WTC11 (cell line): ENCODE results near the gene TBC1D22A. TPM values are rescaled to one million over a fixed set of nuclear protein-coding genes. Genes with fewer than 3 reads are reported as not detected.

ENCODE experiments used
- ATAC-seq: fragments of 200-7000 bp; cut with Tn5 transposase; 2 replicates; pipeline ENCODE4 v1.10.0; 2021; ENCODE audit warnings: mild to moderate bottlenecking, moderate library complexity
- CTCF ChIA-PET: fragments of 300-600 bp; sonication (Branson Sonifier 250); formaldehyde crosslinking; loops from one replicate; lab custom pipeline; 2021; ENCODE audit warnings: antibody characterized with exemption; lab: Charles Lee
- POLR2A ChIA-PET: fragments of 350-600 bp; sonication (Branson Sonifier 250); formaldehyde crosslinking; loops from one replicate; lab custom pipeline; 2021; ENCODE audit warnings: antibody characterized with exemption; lab: Charles Lee
- DNase-seq: peaks from one replicate; pipeline ENCODE4 v3.0.0; 2021; ENCODE audit warnings: low spot score
- H3K27ac Mint-ChIP-seq: 2 replicates; pipeline ENCODE4 v1.8.0; 2021; ENCODE audit warnings: mixed read lengths
- H3K27me3 Mint-ChIP-seq: 2 replicates; pipeline ENCODE4 v1.8.0; 2021; ENCODE audit warnings: low read depth, mild to moderate bottlenecking, moderate library complexity, mixed read lengths
- H3K36me3 Mint-ChIP-seq: 2 replicates; pipeline ENCODE4 v1.8.0; 2021; ENCODE audit warnings: mixed read lengths
- H3K4me1 Mint-ChIP-seq: 2 replicates; pipeline ENCODE4 v1.8.0; 2022; ENCODE audit warnings: mixed read lengths
- H3K4me3 Mint-ChIP-seq: 2 replicates; pipeline ENCODE4 v1.8.0; 2021; ENCODE audit warnings: mild to moderate bottlenecking, moderate library complexity, mixed read lengths
- H3K9me3 Mint-ChIP-seq: 2 replicates; pipeline ENCODE4 v1.8.0; 2021; ENCODE audit warnings: mixed read lengths
- AFF4 ChIP-seq: sonication (generic); formaldehyde crosslinking; IDR thresholded peaks from 2 replicates; pipeline ENCODE4 v1.8.1; 2023; ENCODE audit warnings: mild to moderate bottlenecking, missing genetic modification reagents, borderline replicate concordance
- CREM ChIP-seq: sonication (generic); formaldehyde crosslinking; IDR thresholded peaks from 2 replicates; pipeline ENCODE4 v1.8.1; 2022; ENCODE audit warnings: mild to moderate bottlenecking, missing genetic modification reagents, moderate library complexity
- E2F4 ChIP-seq: sonication (generic); formaldehyde crosslinking; IDR thresholded peaks from 2 replicates; pipeline ENCODE4 v1.8.1; 2022; ENCODE audit warnings: low read depth, mild to moderate bottlenecking, moderate library complexity, missing genetic modification reagents, borderline replicate concordance
- ETV6 ChIP-seq: sonication (generic); formaldehyde crosslinking; IDR thresholded peaks from 2 replicates; pipeline ENCODE4 v1.8.1; 2022; ENCODE audit warnings: mild to moderate bottlenecking, missing genetic modification reagents
- FOXP1 ChIP-seq: sonication (generic); formaldehyde crosslinking; IDR thresholded peaks from 2 replicates; pipeline ENCODE4 v1.8.0; 2022; ENCODE audit warnings: missing genetic modification reagents, mild to moderate bottlenecking, moderate library complexity, borderline replicate concordance
- GABPB1 ChIP-seq: sonication (generic); formaldehyde crosslinking; IDR thresholded peaks from 2 replicates; pipeline ENCODE4 v1.8.1; 2023; ENCODE audit warnings: mild to moderate bottlenecking, missing genetic modification reagents
- IRF1 ChIP-seq: sonication (generic); formaldehyde crosslinking; IDR thresholded peaks from 2 replicates; pipeline ENCODE4 v1.8.0; 2023; ENCODE audit warnings: missing genetic modification reagents
- IRF2 ChIP-seq: sonication (generic); formaldehyde crosslinking; IDR thresholded peaks from 2 replicates; pipeline ENCODE4 v1.8.0; 2022; ENCODE audit warnings: low read depth, missing genetic modification reagents, borderline replicate concordance
- JAZF1 ChIP-seq: fragments of 250-450 bp; sonication (Bioruptor Pico); IDR thresholded peaks from 2 replicates; pipeline ENCODE4 v1.9.0; 2021; ENCODE audit warnings: moderate library complexity, mild to moderate bottlenecking, inconsistent platforms
- KAT7 ChIP-seq: sonication (generic); formaldehyde crosslinking; IDR thresholded peaks from 2 replicates; pipeline ENCODE4 v1.8.1; 2023; ENCODE audit warnings: missing genetic modification reagents, mild to moderate bottlenecking, borderline replicate concordance
- NFE2L1 ChIP-seq: sonication (generic); formaldehyde crosslinking; IDR thresholded peaks from 2 replicates; pipeline ENCODE4 v1.8.1; 2023; ENCODE audit warnings: missing genetic modification reagents
- NFYB ChIP-seq: sonication (generic); formaldehyde crosslinking; conservative IDR thresholded peaks from 2 replicates; pipeline ENCODE4 v1.8.0; 2022; ENCODE audit warnings: low read depth, missing genetic modification reagents
- RORB ChIP-seq: fragments of 250-450 bp; sonication (Bioruptor Pico); IDR thresholded peaks from 2 replicates; pipeline ENCODE4 v1.9.0; 2021; ENCODE audit warnings: mild to moderate bottlenecking
- SP1 ChIP-seq: sonication (generic); formaldehyde crosslinking; conservative IDR thresholded peaks from 2 replicates; pipeline ENCODE4 v1.8.1; 2022; ENCODE audit warnings: missing genetic modification reagents
- TP53 ChIP-seq: sonication (generic); formaldehyde crosslinking; IDR thresholded peaks from 2 replicates; pipeline ENCODE4 v1.8.1; 2023; ENCODE audit warnings: mild to moderate bottlenecking, missing genetic modification reagents
- ZBTB21 ChIP-seq: sonication (generic); formaldehyde crosslinking; IDR thresholded peaks from 2 replicates; pipeline ENCODE4 v1.8.1; 2023; ENCODE audit warnings: mild to moderate bottlenecking, missing genetic modification reagents, borderline replicate concordance
- ZMAT4 ChIP-seq: fragments of 250-450 bp; sonication (Bioruptor Pico); IDR thresholded peaks from 2 replicates; pipeline ENCODE4 v1.9.0; 2021; ENCODE audit warnings: mild to moderate bottlenecking
- ZNF138 ChIP-seq: sonication (generic); formaldehyde crosslinking; conservative IDR thresholded peaks from 2 replicates; pipeline ENCODE4 v1.8.1; 2022; ENCODE audit warnings: mild to moderate bottlenecking, moderate library complexity, missing genetic modification reagents
- total RNA-seq: library from RNA; stranded (reverse); gene quantifications from 3 replicates; pipeline ENCODE4 v1.2.3, GENCODE V29; 2021

The TBC1D22A gene
- total RNA-seq, 1 experiment from 2014 or later = 18.1 TPM

GRCh38 chr22:47165338-47166032 lies 403.0 kb downstream of the TBC1D22A start:
- TF ChIP-seq CREM (no peak), SP1 (CRISPR knock-in tag) (no peak), AFF4 (no peak), TP53 (CRISPR knock-in tag) (no peak)
- no peak for ATAC-seq
- CTCF ChIA-PET = interaction anchor here (1.6 kb wide), 1 partner anchor 362 kb away, joined by 3 read pairs; no protein-coding TSS in a partner anchor
- POLR2A ChIA-PET = no interaction called here
- no peaks in the 10 kb centered on the region for H3K27me3 Mint-ChIP-seq
- H3K27ac Mint-ChIP-seq = no peak overlapping the region
- H3K36me3 Mint-ChIP-seq = peaks cover 11% of the 10 kb centered on the region
- peak; percentile 8 for DNase-seq
- H3K4me3 Mint-ChIP-seq = no peak overlapping the region
- H3K4me1 Mint-ChIP-seq = no peaks in the 10 kb centered on the region
- peaks cover 10% of the 10 kb centered on the region for H3K9me3 Mint-ChIP-seq

GRCh38 chr22:47166033-47166404 lies 403.6 kb downstream of the TBC1D22A start:
- no peak overlapping the region for H3K4me3 Mint-ChIP-seq
- TF ChIP-seq JAZF1 (CRISPR knock-in tag) = no peak
- no peak for TF ChIP-seq GABPB1
- TF ChIP-seq IRF2 = no peak
- no peak for TF ChIP-seq KAT7 (CRISPR knock-in tag)
- no peak for TF ChIP-seq IRF1 (CRISPR knock-in tag)
- TF ChIP-seq ZBTB21 (CRISPR knock-in tag) = no peak
- TF ChIP-seq NFYB (CRISPR knock-in tag) = no peak
- no peak for TF ChIP-seq ZMAT4 (CRISPR knock-in tag)
- TF ChIP-seq ZNF138 (CRISPR knock-in tag) = no peak
- TF ChIP-seq FOXP1 (CRISPR knock-in tag) = no peak
- no peak for TF ChIP-seq RORB (CRISPR knock-in tag)
- no peak for TF ChIP-seq ETV6 (CRISPR knock-in tag)
- TF ChIP-seq E2F4 (CRISPR knock-in tag) = no peak
- no peak for TF ChIP-seq NFE2L1 (CRISPR knock-in tag)
- DNase-seq = peak; percentile 5
- H3K4me1 Mint-ChIP-seq = no peaks in the 10 kb centered on the region
- CTCF ChIA-PET = interaction anchor here (1.6 kb wide), 1 partner anchor 363 kb away, joined by 3 read pairs; no protein-coding TSS in a partner anchor
- POLR2A ChIA-PET = no interaction called here
- ATAC-seq = no peak
- H3K9me3 Mint-ChIP-seq = peaks cover 10% of the 10 kb centered on the region
- peaks cover 11% of the 10 kb centered on the region for H3K36me3 Mint-ChIP-seq
- H3K27ac Mint-ChIP-seq = peak overlapping the region; percentile 86; the same call in 1 of the 2 replicates
- no peaks in the 10 kb centered on the region for H3K27me3 Mint-ChIP-seq
